Measurements from ENCODE around the gene PIP4K2A. TPM values are rescaled to one million over a fixed set of nuclear protein-coding genes. Genes with fewer than 3 reads are reported as not detected.

PIP4K2A gene
- total RNA-seq, 1 experiment from 2014 or later: 20.2 TPM

DNA sequence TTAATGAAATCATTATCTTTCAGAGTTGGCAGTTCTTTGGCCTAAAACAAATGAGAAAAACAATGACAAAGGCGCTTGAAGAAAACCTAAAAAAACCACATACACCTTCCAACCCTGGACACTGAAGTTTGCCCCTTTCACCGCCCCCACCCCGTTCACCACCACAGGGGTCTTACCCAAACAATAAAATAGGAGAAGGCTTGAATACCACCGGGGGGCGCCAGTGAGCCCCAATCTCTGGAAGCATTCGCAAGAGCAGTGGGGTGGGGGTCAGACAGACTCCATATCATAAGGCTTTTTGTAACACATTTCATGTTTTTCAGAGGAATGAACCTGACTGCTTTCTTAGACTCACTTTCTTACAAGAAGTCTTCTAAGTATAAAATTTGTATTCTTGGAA, 163.6 kb downstream of the PIP4K2A start:
- Histone ChIP-seq H3K4me2 (ENCODE audit: low read length) (no peak overlapping the region), H4K20me1 (ENCODE audit: low read length) (no peaks in the 10 kb centered on the region), H3K36me3 (ENCODE audit: low read depth, low read length) (0 out of 2 replicates have a peak, but pooled peaks cover 4% of the 10 kb centered on the region), H3K4me3 (ENCODE audit: low read length) (no peak overlapping the region), H3K27ac (ENCODE audit: low read length) (no peak overlapping the region), H3K79me2 (ENCODE audit: low read length) (no peaks in the 10 kb centered on the region), H2AFZ (ENCODE audit: low read length) (no peak overlapping the region), H3K27me3 (ENCODE audit: low read length) (no peaks in the 10 kb centered on the region), H3K9me3 (ENCODE audit: low read length) (no peaks in the 10 kb centered on the region), H3K9ac (ENCODE audit: low read length) (no peak overlapping the region), H3K4me1 (ENCODE audit: insufficient read depth, low read length) (no peaks in the 10 kb centered on the region; the same call in 1 of the 2 replicates), H3F3A (ENCODE audit: low read length, unreplicated experiment) (no peaks in the 10 kb centered on the region), H3K9me2 (replicated peaks; ENCODE audit: low read length) (no peaks in the 10 kb centered on the region)
- no peak for TF ChIP-seq EZH2 (IDR thresholded peaks at IDR 0.05; ENCODE audit: low read length, unreplicated experiment)
- TF ChIP-seq, protein P1, sequence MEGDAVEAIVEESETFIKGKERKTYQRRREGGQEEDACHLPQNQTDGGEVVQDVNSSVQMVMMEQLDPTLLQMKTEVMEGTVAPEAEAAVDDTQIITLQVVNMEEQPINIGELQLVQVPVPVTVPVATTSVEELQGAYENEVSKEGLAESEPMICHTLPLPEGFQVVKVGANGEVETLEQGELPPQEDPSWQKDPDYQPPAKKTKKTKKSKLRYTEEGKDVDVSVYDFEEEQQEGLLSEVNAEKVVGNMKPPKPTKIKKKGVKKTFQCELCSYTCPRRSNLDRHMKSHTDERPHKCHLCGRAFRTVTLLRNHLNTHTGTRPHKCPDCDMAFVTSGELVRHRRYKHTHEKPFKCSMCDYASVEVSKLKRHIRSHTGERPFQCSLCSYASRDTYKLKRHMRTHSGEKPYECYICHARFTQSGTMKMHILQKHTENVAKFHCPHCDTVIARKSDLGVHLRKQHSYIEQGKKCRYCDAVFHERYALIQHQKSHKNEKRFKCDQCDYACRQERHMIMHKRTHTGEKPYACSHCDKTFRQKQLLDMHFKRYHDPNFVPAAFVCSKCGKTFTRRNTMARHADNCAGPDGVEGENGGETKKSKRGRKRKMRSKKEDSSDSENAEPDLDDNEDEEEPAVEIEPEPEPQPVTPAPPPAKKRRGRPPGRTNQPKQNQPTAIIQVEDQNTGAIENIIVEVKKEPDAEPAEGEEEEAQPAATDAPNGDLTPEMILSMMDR (conservative IDR thresholded peaks at IDR 0.05; ENCODE audit: low read depth, low read length): peak; percentile 78
- POLR2A ChIA-PET (ENCODE audit: unreplicated experiment): no interaction called here
- ATAC-seq (no peak), DNase-seq (peak; percentile 29)
- no TSS peak for BruUV-seq (replicated peaks)
- CTCF ChIA-PET: no interaction called here
- intact Hi-C loops (cut with micrococcal nuclease): loop anchor here (5.0 kb wide), 1 partner anchor 113 kb away; no protein-coding TSS in a partner anchor

DNA sequence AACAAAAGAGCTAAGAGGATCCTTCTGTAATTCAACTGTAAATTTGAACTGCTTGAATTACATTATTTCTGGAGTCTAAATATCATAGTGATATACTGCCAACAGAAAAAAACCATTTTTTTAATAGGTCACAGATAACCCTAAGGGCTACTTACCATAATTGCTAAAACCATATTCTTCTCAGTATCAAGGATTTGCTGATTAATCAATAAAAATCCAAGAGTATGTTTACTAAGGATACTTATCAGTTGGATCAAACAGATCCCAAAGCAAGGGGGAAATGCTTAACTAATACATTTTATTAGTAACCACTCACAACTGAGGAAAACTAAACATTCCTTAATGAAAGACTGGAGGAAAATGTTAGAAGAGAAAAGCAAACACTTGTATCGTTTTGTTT, 166.0 kb downstream of the PIP4K2A start:
- Histone ChIP-seq H2AFZ (ENCODE audit: low read length) (no peak overlapping the region), H4K20me1 (ENCODE audit: low read length) (no peaks in the 10 kb centered on the region), H3K9ac (ENCODE audit: low read length) (no peak overlapping the region), H3K36me3 (ENCODE audit: low read depth, low read length) (0 out of 2 replicates have a peak, but pooled peaks cover 4% of the 10 kb centered on the region), H3K27me3 (ENCODE audit: low read length) (no peaks in the 10 kb centered on the region), H3K4me1 (ENCODE audit: insufficient read depth, low read length) (no peaks in the 10 kb centered on the region; the same call in 1 of the 2 replicates), H3K27ac (ENCODE audit: low read length) (no peak overlapping the region), H3K9me3 (ENCODE audit: low read length) (no peaks in the 10 kb centered on the region), H3K4me3 (ENCODE audit: low read length) (no peak overlapping the region), H3K79me2 (ENCODE audit: low read length) (no peaks in the 10 kb centered on the region), H3K9me2 (replicated peaks; ENCODE audit: low read length) (no peaks in the 10 kb centered on the region), H3K4me2 (ENCODE audit: low read length) (no peak overlapping the region), H3F3A (ENCODE audit: low read length, unreplicated experiment) (no peaks in the 10 kb centered on the region)
- TF ChIP-seq EZH2 (IDR thresholded peaks at IDR 0.05; ENCODE audit: low read length, unreplicated experiment): no peak
- TF ChIP-seq EZH2phosphoT487 (IDR thresholded peaks at IDR 0.05; ENCODE audit: borderline replicate concordance, low read length): no peak
- TF ChIP-seq, protein P1 (conservative IDR thresholded peaks at IDR 0.05; ENCODE audit: low read depth, low read length): no peak
- ChIA-PET CTCF (no interaction called here), POLR2A (ENCODE audit: unreplicated experiment) (no interaction called here)
- no TSS peak for BruUV-seq (replicated peaks)
- intact Hi-C loops (cut with micrococcal nuclease): no loop called here
- no peak for ATAC-seq
- DNase-seq: no peak

DNA sequence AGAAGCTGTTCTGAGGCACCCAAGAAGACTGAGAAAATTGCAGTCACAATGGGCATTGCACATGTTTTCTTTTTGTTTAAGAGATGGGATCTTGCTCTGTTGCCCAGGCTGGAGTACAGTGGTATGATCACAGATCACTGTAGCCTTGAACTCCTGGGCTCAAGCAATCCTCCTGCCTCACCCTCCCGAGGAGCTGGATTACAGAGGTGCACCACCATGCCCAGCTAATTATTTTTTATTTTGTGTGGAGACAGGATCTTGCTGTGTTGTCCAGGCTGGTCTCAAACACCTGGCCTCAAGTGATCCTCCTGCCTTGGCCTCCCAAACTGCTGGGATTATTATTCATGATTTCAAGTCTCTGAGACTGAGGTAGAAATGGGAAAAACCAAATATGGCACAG, 168.7 kb downstream of the PIP4K2A start:
- Histone ChIP-seq H2AFZ (ENCODE audit: low read length) (no peak overlapping the region), H4K20me1 (ENCODE audit: low read length) (no peaks in the 10 kb centered on the region), H3K4me1 (ENCODE audit: insufficient read depth, low read length) (no peaks in the 10 kb centered on the region), H3K9me3 (ENCODE audit: low read length) (no peaks in the 10 kb centered on the region), H3F3A (ENCODE audit: low read length, unreplicated experiment) (no peaks in the 10 kb centered on the region), H3K9me2 (replicated peaks; ENCODE audit: low read length) (no peaks in the 10 kb centered on the region), H3K27me3 (ENCODE audit: low read length) (no peaks in the 10 kb centered on the region), H3K36me3 (ENCODE audit: low read depth, low read length) (0 out of 2 replicates have a peak, but pooled peaks cover 3% of the 10 kb centered on the region), H3K79me2 (ENCODE audit: low read length) (no peaks in the 10 kb centered on the region), H3K27ac (ENCODE audit: low read length) (no peak overlapping the region), H3K4me3 (ENCODE audit: low read length) (no peak overlapping the region), H3K4me2 (ENCODE audit: low read length) (no peak overlapping the region), H3K9ac (ENCODE audit: low read length) (no peak overlapping the region)
- ChIA-PET CTCF (no interaction called here), POLR2A (ENCODE audit: unreplicated experiment) (no interaction called here)
- TF ChIP-seq, protein P1 (conservative IDR thresholded peaks at IDR 0.05; ENCODE audit: low read depth, low read length): no peak
- no peak for TF ChIP-seq EZH2phosphoT487 (IDR thresholded peaks at IDR 0.05; ENCODE audit: borderline replicate concordance, low read length)
- TF ChIP-seq EZH2 (IDR thresholded peaks at IDR 0.05; ENCODE audit: low read length, unreplicated experiment): no peak
- ATAC-seq (no peak), DNase-seq (no peak)
- no TSS peak for BruUV-seq (replicated peaks)
- intact Hi-C loops (cut with micrococcal nuclease): no loop called here

All from PC-3 (cell line).